Esophagus muscularis mucosa (tissue), 4 donors: ENCODE data around the gene DRAP1. TPM values are rescaled to one million over a fixed set of nuclear protein-coding genes. Genes with fewer than 3 reads are reported as not detected.

Source experiments
- DNase-seq: peaks from one replicate; pipeline ENCODE4 v3.0.0-alpha.2; 2017; ENCODE audit errors: extremely low spot score
- H3K27ac ChIP-seq, 4 donors: fragments of 200-600 bp; sonication (generic); replicated peaks in 1 of 4; 1 replicate in 3 of 4; 2 replicates in 1 of 4; pipeline ENCODE4 v1.5.1; 2016 to 2019; ENCODE audit warnings: mild to moderate bottlenecking in 1 of 4
- H3K27me3 ChIP-seq, 4 donors: fragments of 200-600 bp; sonication (generic); one replicate each; pipeline versions ENCODE4 v1.5.1 to v1.6.0; 2016 to 2019
- H3K36me3 ChIP-seq, 4 donors: fragments of 200-600 bp; sonication (generic); one replicate each; pipeline ENCODE4 v1.5.1; 2016 to 2019
- H3K4me1 ChIP-seq, 4 donors: fragments of 200-600 bp; sonication (generic); one replicate each; pipeline ENCODE4 v1.5.1; 2016 to 2019
- H3K4me3 ChIP-seq, 4 donors: fragments of 200-600 bp; sonication (generic); 1 replicate in 2 of 4; 2 replicates in 2 of 4; pipeline ENCODE4 v1.5.1; 2016 to 2019; ENCODE audit warnings: mild to moderate bottlenecking in 4 of 4, moderate library complexity in 1 of 4
- H3K9me3 ChIP-seq, 4 donors: fragments of 200-600 bp; sonication (generic); 1 replicate in 3 of 4; 2 replicates in 1 of 4; pipeline ENCODE4 v1.5.1; 2016 to 2019
- EP300 ChIP-seq: sonication (generic); formaldehyde crosslinking; IDR thresholded peaks from one replicate; pipeline ENCODE4 v1.6.1; 2017; ENCODE audit warnings: antibody characterized with exemption
- POLR2A ChIP-seq: fragments of 450-650 bp; IDR thresholded peaks from one replicate; pipeline ENCODE4 v1.6.1; 2017; ENCODE audit warnings: antibody characterized with exemption, moderate library complexity, mild to moderate bottlenecking, low read depth
- POLR2AphosphoS5 ChIP-seq, 2 donors: sonication (generic); formaldehyde crosslinking; IDR thresholded peaks; one replicate each; pipeline ENCODE4 v1.6.1; 2017; ENCODE audit warnings: antibody characterized with exemption in 2 of 2
- WGBS: methylation state at CpG from one replicate; pipeline ENCODE4 v1.1.5; 2018; 5-methylcytosine and 5-hydroxymethylcytosine counted together
- intact Hi-C: fragments of 100-400 bp; cut with DNase I; formaldehyde crosslinking; loops from one replicate; pipeline ENCODE4 v1.15.1; 2023
- total RNA-seq, 4 donors: library from RNA; depleted of rRNA; stranded (reverse); fragments of >200 nt; gene quantifications; one replicate each; pipeline versions ENCODE4 v1.1.0 to v1.2.1, GENCODE V29; 2016
- TF ChIP-seq, protein P1 (sequence below), 3 experiments: fragments of 200-600 bp in 2 of 3; fragments of 450-650 bp in 1 of 3; sonication (generic) in 2 of 3; IDR thresholded peaks; one replicate each; pipeline ENCODE4 v1.5.1; 2017 to 2019; ENCODE audit warnings: antibody characterized with exemption in 3 of 3, mild to moderate bottlenecking in 2 of 3, moderate library complexity in 1 of 3

Gene DRAP1
- total RNA-seq, 4 donors from 2014 or later, result 78.4 to 122 (median 101) TPM

DNA sequence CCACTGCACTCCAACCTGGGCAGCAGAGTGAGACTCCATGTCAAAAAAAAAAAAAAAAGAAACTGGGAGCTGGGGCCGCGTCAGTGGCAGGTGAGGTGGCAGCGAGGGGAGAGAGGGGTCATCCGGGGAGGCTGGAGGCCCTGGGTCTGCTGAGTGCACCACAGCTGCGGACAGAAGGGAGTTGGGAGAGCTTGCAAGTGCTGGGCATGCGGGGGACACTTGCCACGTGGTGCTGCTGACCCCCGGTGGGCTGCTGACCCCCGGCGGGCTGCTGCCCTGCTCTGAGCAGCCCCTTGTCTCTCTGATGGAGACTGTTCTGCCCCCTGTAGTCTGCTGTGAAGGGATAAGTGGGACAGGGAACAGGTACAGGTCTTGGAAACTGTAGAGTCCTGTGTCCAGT lies 2.6 kb downstream of the DRAP1 start:
- DNase-seq, result no peak
- H3K4me1 ChIP-seq, result peaks cover 25 to 36% (median 33%) of the 10 kb centered on the region in 4 donors
- peaks cover 7 to 37% (median 28%) of the 10 kb centered on the region in 4 donors for H3K36me3 ChIP-seq
- H3K27me3 ChIP-seq, result no peaks in the 10 kb centered on the region
- H3K27ac ChIP-seq, result no peak overlapping the region
- TF ChIP-seq EP300, result no peak
- TF ChIP-seq POLR2A, result no peak
- no peak for TF ChIP-seq POLR2AphosphoS5 (IDR thresholded peaks at IDR 0.05)
- TF ChIP-seq, protein P1, sequence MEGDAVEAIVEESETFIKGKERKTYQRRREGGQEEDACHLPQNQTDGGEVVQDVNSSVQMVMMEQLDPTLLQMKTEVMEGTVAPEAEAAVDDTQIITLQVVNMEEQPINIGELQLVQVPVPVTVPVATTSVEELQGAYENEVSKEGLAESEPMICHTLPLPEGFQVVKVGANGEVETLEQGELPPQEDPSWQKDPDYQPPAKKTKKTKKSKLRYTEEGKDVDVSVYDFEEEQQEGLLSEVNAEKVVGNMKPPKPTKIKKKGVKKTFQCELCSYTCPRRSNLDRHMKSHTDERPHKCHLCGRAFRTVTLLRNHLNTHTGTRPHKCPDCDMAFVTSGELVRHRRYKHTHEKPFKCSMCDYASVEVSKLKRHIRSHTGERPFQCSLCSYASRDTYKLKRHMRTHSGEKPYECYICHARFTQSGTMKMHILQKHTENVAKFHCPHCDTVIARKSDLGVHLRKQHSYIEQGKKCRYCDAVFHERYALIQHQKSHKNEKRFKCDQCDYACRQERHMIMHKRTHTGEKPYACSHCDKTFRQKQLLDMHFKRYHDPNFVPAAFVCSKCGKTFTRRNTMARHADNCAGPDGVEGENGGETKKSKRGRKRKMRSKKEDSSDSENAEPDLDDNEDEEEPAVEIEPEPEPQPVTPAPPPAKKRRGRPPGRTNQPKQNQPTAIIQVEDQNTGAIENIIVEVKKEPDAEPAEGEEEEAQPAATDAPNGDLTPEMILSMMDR (IDR thresholded peaks at IDR 0.05), result no peak
- no peak overlapping the region for H3K4me3 ChIP-seq
- no peaks in the 10 kb centered on the region for H3K9me3 ChIP-seq
- 94% methylated on average over 10 of the region's 10 CpGs for WGBS
- intact Hi-C loops, result loop anchor here (5.0 to 10.0 kb wide), 2 partner anchors 35 to 63 kb away; no protein-coding TSS in a partner anchor

DNA sequence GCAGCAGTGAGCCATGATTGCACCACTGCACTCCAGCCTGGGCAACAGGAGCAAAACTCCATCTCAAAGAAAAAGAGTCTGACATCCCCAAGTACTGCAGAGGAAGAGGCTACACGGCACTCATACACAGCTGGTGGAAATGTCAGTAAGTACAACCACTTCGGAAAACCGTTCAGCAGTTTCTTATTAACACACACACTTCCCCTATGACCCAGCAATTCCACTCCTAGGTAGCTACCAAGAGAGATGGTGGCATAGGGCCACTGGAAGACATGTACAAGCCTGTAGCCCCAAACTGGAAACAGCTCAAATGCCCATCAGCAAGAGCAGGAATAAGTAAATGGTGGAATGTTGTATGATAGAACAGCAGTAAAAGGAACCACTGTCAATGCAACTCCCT lies 3.3 kb downstream of the DRAP1 start:
- no peak for DNase-seq
- Histone ChIP-seq H3K4me3 (no peak overlapping the region), H3K9me3 (no peaks in the 10 kb centered on the region), H3K27me3 (no peaks in the 10 kb centered on the region), H3K36me3 (peaks cover 7 to 30% (median 28%) of the 10 kb centered on the region in 4 donors), H3K4me1 (peaks cover 18 to 29% (median 26%) of the 10 kb centered on the region in 4 donors), H3K27ac (no peak overlapping the region)
- 73% methylated on average over 3 of the region's 3 CpGs for WGBS
- intact Hi-C loops, result loop anchor here (5.0 to 10.0 kb wide), 2 partner anchors 35 to 62 kb away; no protein-coding TSS in a partner anchor
- TF ChIP-seq, protein P1 (IDR thresholded peaks at IDR 0.05), result no peak
- no peak for TF ChIP-seq POLR2AphosphoS5 (IDR thresholded peaks at IDR 0.05)
- TF ChIP-seq EP300, result no peak
- TF ChIP-seq POLR2A, result no peak

DNA sequence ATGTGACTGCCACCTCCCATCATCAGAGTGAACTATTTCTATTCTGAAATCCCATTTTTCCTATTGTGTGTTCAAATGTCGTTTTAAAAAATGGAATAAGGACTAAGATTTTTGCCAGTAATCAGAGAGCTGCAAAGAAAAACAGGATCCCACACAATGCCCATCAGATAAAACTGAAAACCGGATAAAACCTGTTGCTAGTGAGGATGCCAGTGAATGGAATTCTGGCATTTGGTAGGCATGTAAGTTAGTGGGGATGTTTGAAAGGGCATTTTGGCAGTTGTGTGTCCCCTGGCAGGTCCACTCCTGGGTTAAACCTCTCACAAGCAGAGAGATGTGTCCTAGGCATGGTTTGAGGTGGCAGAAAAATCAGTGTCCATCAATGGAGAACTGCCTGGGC lies 6.2 kb downstream of the DRAP1 start:
- intact Hi-C loops, result loop anchor here (10.0 kb wide), 1 partner anchor 59 kb away; no protein-coding TSS in a partner anchor

DNA sequence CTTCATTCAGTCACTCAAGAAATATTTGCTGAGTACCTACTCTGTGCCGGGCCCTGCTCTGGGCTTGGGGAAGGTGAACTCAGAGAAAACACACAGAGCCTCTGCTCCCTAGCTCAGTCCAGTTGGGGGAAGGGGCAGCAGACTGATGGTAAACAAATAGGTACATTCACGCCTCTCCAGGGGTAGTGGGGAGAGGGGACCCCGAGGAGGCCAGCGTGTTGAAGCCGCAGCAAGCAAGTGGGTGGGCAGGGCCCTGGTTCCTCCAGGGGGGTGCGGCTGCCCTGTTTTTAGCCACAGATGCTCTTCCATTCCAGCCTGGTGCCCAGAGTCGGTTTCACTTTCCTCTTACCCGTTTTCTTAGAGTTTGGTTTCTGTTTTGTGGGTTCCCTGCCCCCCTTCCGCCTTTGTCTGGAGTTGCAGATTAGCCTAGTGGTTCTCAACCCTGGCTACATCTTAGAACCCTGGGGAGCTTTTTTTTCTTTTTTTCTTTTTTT lies 8.7 kb downstream of the DRAP1 start:
- no peak for DNase-seq
- Histone ChIP-seq H3K9me3 (no peaks in the 10 kb centered on the region), H3K27me3 (peaks cover 0 to 6% (median 0%) of the 10 kb centered on the region in 4 donors), H3K4me1 (no peaks in the 10 kb centered on the region), H3K27ac (peak overlapping the region in 1 of 4 donors; percentile 30), H3K36me3 (peaks cover 2 to 7% (median 5%) of the 10 kb centered on the region in 4 donors), H3K4me3 (peak overlapping the region in 1 of 4 donors; percentile 33)
- WGBS, result 51% methylated on average over 8 of the region's 9 CpGs
- intact Hi-C loops, result loop anchor here (10.0 kb wide), 1 partner anchor 57 kb away; no protein-coding TSS in a partner anchor
- TF ChIP-seq, protein P1 (IDR thresholded peaks at IDR 0.05), result no peak
- TF ChIP-seq EP300, result no peak
- no peak for TF ChIP-seq POLR2AphosphoS5 (IDR thresholded peaks at IDR 0.05)
- no peak for TF ChIP-seq POLR2A

More for the DNA sequence above, 6.2 kb downstream of the DRAP1 start:
- 79% methylated on average over 2 of the region's 2 CpGs for WGBS
- no peaks in the 10 kb centered on the region for H3K27me3 ChIP-seq
- no peak for TF ChIP-seq POLR2A
- TF ChIP-seq, protein P1 (IDR thresholded peaks at IDR 0.05), result no peak
- H3K27ac ChIP-seq, result no peak overlapping the region
- no peaks in the 10 kb centered on the region for H3K9me3 ChIP-seq
- no peak for DNase-seq
- peaks cover 8 to 14% (median 10%) of the 10 kb centered on the region in 4 donors for H3K4me1 ChIP-seq
- no peak overlapping the region for H3K4me3 ChIP-seq
- H3K36me3 ChIP-seq, result peaks cover 7 to 30% (median 28%) of the 10 kb centered on the region in 4 donors
